PC-3 (cell line): Measurements from ENCODE around the gene CHST3. TPM values are rescaled to one million over a fixed set of nuclear protein-coding genes. Genes with fewer than 3 reads are reported as not detected.

ENCODE experiments used
- ATAC-seq: fragments of 200-7000 bp; cut with Tn5 transposase; 2 replicates; pipeline ENCODE4 v1.9.1; 2020; ENCODE audit warnings: mild to moderate bottlenecking, moderate library complexity
- BruUV-seq: library from RNA; stranded (reverse); fragments of 400-500 nt; replicated peaks from 2 replicates; lab custom pipeline; 2021; lab: Mats Ljungman, UMichigan
- CTCF ChIA-PET: fragments of 300-600 bp; sonication (Branson Sonifier 250); formaldehyde crosslinking; loops from one replicate; lab custom pipeline; 2022; ENCODE audit warnings: antibody characterized with exemption; lab: Charles Lee
- POLR2A ChIA-PET: fragments of 300-600 bp; sonication (Branson Sonifier 250); formaldehyde crosslinking; loops from one replicate; lab custom pipeline; 2022; ENCODE audit warnings: antibody characterized with exemption; ENCODE audit not compliant: unreplicated experiment; lab: Charles Lee
- DNase-seq: peaks from one replicate; pipeline ENCODE4 v3.0.0-alpha.2; 2015
- H2AFZ ChIP-seq: fragments of 300-600 bp; sonication (generic); 2 replicates; pipeline ENCODE4 v1.6.0; 2016; ENCODE audit warnings: antibody characterized with exemption, low read length
- H3F3A ChIP-seq: fragments of 300-600 bp; sonication (generic); one replicate; pipeline ENCODE4 v1.6.0; 2017; ENCODE audit warnings: antibody characterized with exemption, low read length, control low read depth, mild to moderate bottlenecking; ENCODE audit not compliant: unreplicated experiment
- H3K27ac ChIP-seq: fragments of 300-600 bp; sonication (generic); 2 replicates; pipeline ENCODE4 v1.5.1; 2016; ENCODE audit warnings: mild to moderate bottlenecking, low read length
- H3K27me3 ChIP-seq: fragments of 300-600 bp; sonication (generic); 2 replicates; pipeline ENCODE4 v1.6.1; 2016; ENCODE audit warnings: low read length, mixed read lengths
- H3K36me3 ChIP-seq: fragments of 300-600 bp; sonication (generic); 2 replicates; pipeline ENCODE4 v1.6.1; 2016; ENCODE audit warnings: low read depth, mixed run types, low read length, mixed read lengths
- H3K4me1 ChIP-seq: fragments of 300-600 bp; sonication (generic); 2 replicates; pipeline ENCODE4 v1.5.1; 2016; ENCODE audit warnings: low read length; ENCODE audit not compliant: insufficient read depth
- H3K4me2 ChIP-seq: fragments of 300-600 bp; sonication (generic); 2 replicates; pipeline ENCODE4 v1.6.0; 2016; ENCODE audit warnings: low read length
- H3K4me3 ChIP-seq: fragments of 300-600 bp; sonication (generic); 2 replicates; pipeline ENCODE4 v1.5.1; 2016; ENCODE audit warnings: mild to moderate bottlenecking, low read length, mixed read lengths
- H3K79me2 ChIP-seq: fragments of 300-600 bp; sonication (generic); 2 replicates; pipeline ENCODE4 v1.6.1; 2017; ENCODE audit warnings: low read length, mixed read lengths
- H3K9ac ChIP-seq: fragments of 300-600 bp; sonication (generic); 2 replicates; pipeline ENCODE4 v1.6.0; 2016; ENCODE audit warnings: mild to moderate bottlenecking, low read length
- H3K9me2 ChIP-seq: fragments of 300-600 bp; sonication (generic); replicated peaks from 2 replicates; pipeline ENCODE4 v1.6.1; 2016; ENCODE audit warnings: mixed run types, low read length, mixed read lengths
- H3K9me3 ChIP-seq: fragments of 300-600 bp; sonication (generic); 2 replicates; pipeline ENCODE4 v1.6.1; 2016; ENCODE audit warnings: low read length, mixed read lengths
- H4K20me1 ChIP-seq: fragments of 300-600 bp; sonication (generic); 2 replicates; pipeline ENCODE4 v1.6.1; 2016; ENCODE audit warnings: low read length, mixed read lengths
- CTCF ChIP-seq: fragments of 300-600 bp; sonication (generic); conservative IDR thresholded peaks from 2 replicates; pipeline ENCODE4 v1.5.1; 2017; ENCODE audit warnings: antibody characterized with exemption, low read depth, mild to moderate bottlenecking, low read length
- EZH2 ChIP-seq: fragments of 300-600 bp; sonication (generic); IDR thresholded peaks from one replicate; pipeline ENCODE4 v1.6.1; 2017; ENCODE audit warnings: antibody characterized with exemption, mild to moderate bottlenecking, low read length; ENCODE audit not compliant: unreplicated experiment
- EZH2phosphoT487 ChIP-seq: fragments of 300-600 bp; sonication (generic); IDR thresholded peaks from 2 replicates; pipeline ENCODE4 v1.6.1; 2018; ENCODE audit warnings: mild to moderate bottlenecking, antibody characterized with exemption, low read length, borderline replicate concordance
- intact Hi-C: fragments of 100-400 bp; cut with micrococcal nuclease; formaldehyde crosslinking; loops from 2 replicates; pipeline ENCODE4 v1.9.0; 2023
- total RNA-seq: library from RNA; depleted of rRNA; stranded (reverse); fragments of >200 nt; gene quantifications from 2 replicates; pipeline ENCODE4 v1.2.3, GENCODE V29; 2014

The CHST3 gene
- total RNA-seq, 1 experiment from 2014 or later = 12.7 TPM

- Histone ChIP-seq H3K4me3 (no peak overlapping the region), H3F3A (no peaks in the 10 kb centered on the region), H3K9me2 (no peaks in the 10 kb centered on the region), H3K4me1 (peaks cover 8% of the 10 kb centered on the region), H3K79me2 (no peaks in the 10 kb centered on the region), H3K9ac (no peak overlapping the region), H3K27me3 (no peaks in the 10 kb centered on the region), H3K36me3 (no peaks in the 10 kb centered on the region), H3K27ac (no peak overlapping the region), H3K9me3 (no peaks in the 10 kb centered on the region), H4K20me1 (no peaks in the 10 kb centered on the region), H2AFZ (no peak overlapping the region), H3K4me2 (no peak overlapping the region)
- TF ChIP-seq EZH2 = no peak
- DNase-seq = no peak
- ChIA-PET POLR2A (no interaction called here), CTCF (no interaction called here)
- no peak for ATAC-seq
- no TSS peak for BruUV-seq
- intact Hi-C loops = no loop called here
Observed at GRCh38 chr10:72022228-72022627, 58.0 kb downstream of the CHST3 start.

GRCh38 chr10:72024596-72024995 lies 60.4 kb downstream of the CHST3 start:
- Histone ChIP-seq H3F3A (peaks cover 3% of the 10 kb centered on the region), H3K27me3 (no peaks in the 10 kb centered on the region), H3K79me2 (no peaks in the 10 kb centered on the region), H3K36me3 (no peaks in the 10 kb centered on the region), H3K27ac (no peak overlapping the region), H3K4me1 (peaks cover 22% of the 10 kb centered on the region), H3K9me3 (no peaks in the 10 kb centered on the region), H3K4me2 (no peak overlapping the region), H3K9me2 (no peaks in the 10 kb centered on the region), H3K9ac (no peak overlapping the region), H4K20me1 (no peaks in the 10 kb centered on the region), H3K4me3 (no peak overlapping the region), H2AFZ (no peak overlapping the region)
- POLR2A ChIA-PET = no interaction called here
- CTCF ChIA-PET = no interaction called here
- BruUV-seq = no TSS peak
- no peak for ATAC-seq
- TF ChIP-seq EZH2 (no peak), EZH2phosphoT487 (no peak), CTCF (no peak)
- intact Hi-C loops = no loop called here
- DNase-seq = no peak

- no TSS peak for BruUV-seq
- H3F3A ChIP-seq = peaks cover 3% of the 10 kb centered on the region
- no peaks in the 10 kb centered on the region for H3K9me2 ChIP-seq
- H3K4me2 ChIP-seq = no peak overlapping the region
- H3K4me1 ChIP-seq = peaks cover 22% of the 10 kb centered on the region
- intact Hi-C loops = loop anchor here (5.0 kb wide), 2 partner anchors 53 to 68 kb away; no protein-coding TSS in a partner anchor
- H2AFZ ChIP-seq = no peak overlapping the region
- H3K79me2 ChIP-seq = no peaks in the 10 kb centered on the region
- H3K9me3 ChIP-seq = no peaks in the 10 kb centered on the region
- H3K4me3 ChIP-seq = no peak overlapping the region
- H3K27me3 ChIP-seq = no peaks in the 10 kb centered on the region
- no peak for ATAC-seq
- no peak overlapping the region for H3K9ac ChIP-seq
- DNase-seq = no peak
- POLR2A ChIA-PET = no interaction called here
- CTCF ChIA-PET = interaction anchor here (0.5 kb wide), 1 partner anchor 52 kb away, joined by 3 read pairs; no protein-coding TSS in a partner anchor
- TF ChIP-seq EZH2phosphoT487 (no peak), CTCF (no peak), EZH2 (no peak)
- no peaks in the 10 kb centered on the region for H4K20me1 ChIP-seq
- H3K27ac ChIP-seq = no peak overlapping the region
- H3K36me3 ChIP-seq = no peaks in the 10 kb centered on the region
Observed at GRCh38 chr10:72025400-72025799, 61.2 kb downstream of the CHST3 start.
